Measurements from ENCODE around the gene ANKRD44.

GRCh38 chr2:197171582-197171981, 139.0 kb downstream of the ANKRD44 start:
- no peak for TF ChIP-seq POLR2A (IDR thresholded peaks at IDR 0.05)
- TF ChIP-seq, protein P1, sequence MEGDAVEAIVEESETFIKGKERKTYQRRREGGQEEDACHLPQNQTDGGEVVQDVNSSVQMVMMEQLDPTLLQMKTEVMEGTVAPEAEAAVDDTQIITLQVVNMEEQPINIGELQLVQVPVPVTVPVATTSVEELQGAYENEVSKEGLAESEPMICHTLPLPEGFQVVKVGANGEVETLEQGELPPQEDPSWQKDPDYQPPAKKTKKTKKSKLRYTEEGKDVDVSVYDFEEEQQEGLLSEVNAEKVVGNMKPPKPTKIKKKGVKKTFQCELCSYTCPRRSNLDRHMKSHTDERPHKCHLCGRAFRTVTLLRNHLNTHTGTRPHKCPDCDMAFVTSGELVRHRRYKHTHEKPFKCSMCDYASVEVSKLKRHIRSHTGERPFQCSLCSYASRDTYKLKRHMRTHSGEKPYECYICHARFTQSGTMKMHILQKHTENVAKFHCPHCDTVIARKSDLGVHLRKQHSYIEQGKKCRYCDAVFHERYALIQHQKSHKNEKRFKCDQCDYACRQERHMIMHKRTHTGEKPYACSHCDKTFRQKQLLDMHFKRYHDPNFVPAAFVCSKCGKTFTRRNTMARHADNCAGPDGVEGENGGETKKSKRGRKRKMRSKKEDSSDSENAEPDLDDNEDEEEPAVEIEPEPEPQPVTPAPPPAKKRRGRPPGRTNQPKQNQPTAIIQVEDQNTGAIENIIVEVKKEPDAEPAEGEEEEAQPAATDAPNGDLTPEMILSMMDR (IDR thresholded peaks at IDR 0.05) = no peak
